Measurements from ENCODE around the gene TESK1.

Gene TESK1

GRCh38 chr9:35650341-35651158 lies 45.5 kb downstream of the TESK1 start, which contains the start of gene SIT1:
Gene SIT1, minus strand, starts transcription at chr9:35650931. Its CDS starts 78 bp downstream, at chr9:35650853.
- H3K9ac ChIP-seq (ENCODE audit: low read length) = no peak within 1 kb of the TSS
- H3K4me2 ChIP-seq (ENCODE audit: low read depth, low read length) = no peak within 1 kb of the TSS
- no peak within 1 kb of the TSS for H2AFZ ChIP-seq (ENCODE audit: low read length)
- no peaks in the 10 kb centered on the region for H3K79me2 ChIP-seq (ENCODE audit: low read length)
- H3K27ac ChIP-seq (ENCODE audit: low read length) = no peak within 1 kb of the TSS
- no peaks in the 10 kb centered on the region for H4K20me1 ChIP-seq (ENCODE audit: insufficient read depth, low read length)
- no peaks in the 10 kb centered on the region for H3F3A ChIP-seq (ENCODE audit: insufficient read depth, low read length)
- peaks cover 4% of the 10 kb centered on the region for H3K4me1 ChIP-seq (ENCODE audit: low read length)
- H3K9me2 ChIP-seq (replicated peaks; ENCODE audit: insufficient read depth, low read length) = no peaks in the 10 kb centered on the region
- no peaks in the 10 kb centered on the region for H3K36me3 ChIP-seq (replicated peaks; ENCODE audit: insufficient read depth, low read length)
- no peak for TF ChIP-seq EZH2phosphoT487 (IDR thresholded peaks at IDR 0.05; ENCODE audit: low read length)
- no peak for TF ChIP-seq EZH2 (optimal IDR thresholded peaks at IDR 0.05; ENCODE audit: low read depth, low read length)
- no peak for TF ChIP-seq CTCF (IDR thresholded peaks at IDR 0.05; ENCODE audit: low read length)
- H3K4me3 ChIP-seq (ENCODE audit: low read length) = no peak within 1 kb of the TSS
- H3K27me3 ChIP-seq (replicated peaks; ENCODE audit: insufficient read depth, low read length) = no peaks in the 10 kb centered on the region
- DNase-seq = no peak
- no peaks in the 10 kb centered on the region for H3K9me3 ChIP-seq (replicated peaks; ENCODE audit: insufficient read depth, low read length)

- Histone ChIP-seq H3K4me3 (ENCODE audit: low read length) (no peak overlapping the region), H2AFZ (ENCODE audit: low read length) (no peak overlapping the region), H3K4me1 (ENCODE audit: low read length) (peaks cover 4% of the 10 kb centered on the region), H3K79me2 (ENCODE audit: low read length) (no peaks in the 10 kb centered on the region), H3F3A (ENCODE audit: insufficient read depth, low read length) (peaks cover 3% of the 10 kb centered on the region), H3K4me2 (ENCODE audit: low read depth, low read length) (no peak overlapping the region), H3K9ac (ENCODE audit: low read length) (no peak overlapping the region), H4K20me1 (ENCODE audit: insufficient read depth, low read length) (no peaks in the 10 kb centered on the region), H3K9me3 (replicated peaks; ENCODE audit: insufficient read depth, low read length) (no peaks in the 10 kb centered on the region), H3K27me3 (replicated peaks; ENCODE audit: insufficient read depth, low read length) (no peaks in the 10 kb centered on the region), H3K27ac (ENCODE audit: low read length) (no peak overlapping the region), H3K9me2 (replicated peaks; ENCODE audit: insufficient read depth, low read length) (no peaks in the 10 kb centered on the region), H3K36me3 (replicated peaks; ENCODE audit: insufficient read depth, low read length) (no peaks in the 10 kb centered on the region)
- DNase-seq = no peak
- TF ChIP-seq EZH2 (optimal IDR thresholded peaks at IDR 0.05; ENCODE audit: low read depth, low read length) (no peak), EZH2phosphoT487 (IDR thresholded peaks at IDR 0.05; ENCODE audit: low read length) (no peak), CTCF (IDR thresholded peaks at IDR 0.05; ENCODE audit: low read length) (no peak)
These were observed 47.1 kb downstream of the TESK1 start for GRCh38 chr9:35651956-35652828.

- Histone ChIP-seq H3F3A (ENCODE audit: insufficient read depth, low read length) (peaks cover 6% of the 10 kb centered on the region), H3K4me3 (ENCODE audit: low read length) (no peak overlapping the region), H3K27ac (ENCODE audit: low read length) (no peak overlapping the region), H3K4me1 (ENCODE audit: low read length) (0 out of 2 replicates have a peak, but pooled peaks cover 4% of the 10 kb centered on the region), H3K9ac (ENCODE audit: low read length) (no peak overlapping the region), H4K20me1 (ENCODE audit: insufficient read depth, low read length) (no peaks in the 10 kb centered on the region), H3K4me2 (ENCODE audit: low read depth, low read length) (no peak overlapping the region), H3K9me3 (replicated peaks; ENCODE audit: insufficient read depth, low read length) (no peaks in the 10 kb centered on the region), H3K36me3 (replicated peaks; ENCODE audit: insufficient read depth, low read length) (no peaks in the 10 kb centered on the region), H3K9me2 (replicated peaks; ENCODE audit: insufficient read depth, low read length) (no peaks in the 10 kb centered on the region), H3K27me3 (replicated peaks; ENCODE audit: insufficient read depth, low read length) (no peaks in the 10 kb centered on the region), H3K79me2 (ENCODE audit: low read length) (no peaks in the 10 kb centered on the region), H2AFZ (ENCODE audit: low read length) (no peak overlapping the region)
- TF ChIP-seq EZH2 (optimal IDR thresholded peaks at IDR 0.05; ENCODE audit: low read depth, low read length) (no peak), CTCF (IDR thresholded peaks at IDR 0.05; ENCODE audit: low read length) (no peak), EZH2phosphoT487 (IDR thresholded peaks at IDR 0.05; ENCODE audit: low read length) (no peak)
- no peak for DNase-seq
These were observed 47.8 kb downstream of the TESK1 start for GRCh38 chr9:35652829-35653209.

Measured in MM.1S (cell line).